ENCODE data around the gene RXFP2. TPM values are rescaled to one million over a fixed set of nuclear protein-coding genes. Genes with fewer than 3 reads are reported as not detected.

Gene RXFP2
- total RNA-seq, 1 donor from 2014 or later = not detected

DNA sequence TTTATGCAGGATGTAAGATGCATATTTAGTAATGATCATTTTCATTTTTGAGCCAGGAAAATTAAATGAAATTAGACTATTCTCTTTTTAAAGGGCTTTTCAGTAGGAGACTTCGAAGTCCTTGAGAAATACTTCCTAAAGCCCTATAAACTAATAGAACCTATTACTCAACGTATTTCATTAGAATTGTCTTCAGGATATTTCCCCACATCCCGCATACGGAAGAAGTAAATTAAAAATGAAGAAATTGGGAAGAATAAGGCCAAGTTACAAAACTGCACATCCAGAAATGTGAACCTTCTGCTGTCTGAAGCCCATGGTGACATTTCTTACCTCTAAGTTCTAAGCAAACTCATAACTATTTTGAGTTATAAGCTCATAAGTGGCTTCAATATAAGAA is 66.5 kb downstream of the RXFP2 start:
- Mint-ChIP-seq H3K27ac (ENCODE audit: unreplicated experiment) (no peak overlapping the region), H3K9me3 (ENCODE audit: unreplicated experiment) (peaks cover 6% of the 10 kb centered on the region), H3K36me3 (ENCODE audit: unreplicated experiment) (no peaks in the 10 kb centered on the region), H3K4me1 (ENCODE audit: unreplicated experiment) (no peaks in the 10 kb centered on the region), H3K4me3 (ENCODE audit: unreplicated experiment) (no peak overlapping the region), H3K27me3 (ENCODE audit: unreplicated experiment) (peaks cover 35% of the 10 kb centered on the region)
- TF ChIP-seq, protein P1, sequence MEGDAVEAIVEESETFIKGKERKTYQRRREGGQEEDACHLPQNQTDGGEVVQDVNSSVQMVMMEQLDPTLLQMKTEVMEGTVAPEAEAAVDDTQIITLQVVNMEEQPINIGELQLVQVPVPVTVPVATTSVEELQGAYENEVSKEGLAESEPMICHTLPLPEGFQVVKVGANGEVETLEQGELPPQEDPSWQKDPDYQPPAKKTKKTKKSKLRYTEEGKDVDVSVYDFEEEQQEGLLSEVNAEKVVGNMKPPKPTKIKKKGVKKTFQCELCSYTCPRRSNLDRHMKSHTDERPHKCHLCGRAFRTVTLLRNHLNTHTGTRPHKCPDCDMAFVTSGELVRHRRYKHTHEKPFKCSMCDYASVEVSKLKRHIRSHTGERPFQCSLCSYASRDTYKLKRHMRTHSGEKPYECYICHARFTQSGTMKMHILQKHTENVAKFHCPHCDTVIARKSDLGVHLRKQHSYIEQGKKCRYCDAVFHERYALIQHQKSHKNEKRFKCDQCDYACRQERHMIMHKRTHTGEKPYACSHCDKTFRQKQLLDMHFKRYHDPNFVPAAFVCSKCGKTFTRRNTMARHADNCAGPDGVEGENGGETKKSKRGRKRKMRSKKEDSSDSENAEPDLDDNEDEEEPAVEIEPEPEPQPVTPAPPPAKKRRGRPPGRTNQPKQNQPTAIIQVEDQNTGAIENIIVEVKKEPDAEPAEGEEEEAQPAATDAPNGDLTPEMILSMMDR (IDR thresholded peaks at IDR 0.05) = no peak
- DNase-seq (ENCODE audit: extremely low spot score, unreplicated experiment) = no peak

GRCh38 chr13:31807090-31807541 is 67.8 kb downstream of the RXFP2 start:
- DNase-seq (ENCODE audit: extremely low spot score, unreplicated experiment) = no peak
- Mint-ChIP-seq H3K27ac (ENCODE audit: unreplicated experiment) (no peak overlapping the region), H3K36me3 (ENCODE audit: unreplicated experiment) (no peaks in the 10 kb centered on the region), H3K4me1 (ENCODE audit: unreplicated experiment) (no peaks in the 10 kb centered on the region), H3K9me3 (ENCODE audit: unreplicated experiment) (peaks cover 6% of the 10 kb centered on the region), H3K4me3 (ENCODE audit: unreplicated experiment) (no peak overlapping the region), H3K27me3 (ENCODE audit: unreplicated experiment) (peaks cover 34% of the 10 kb centered on the region)
- TF ChIP-seq, protein P1 (IDR thresholded peaks at IDR 0.05) = no peak

DNA sequence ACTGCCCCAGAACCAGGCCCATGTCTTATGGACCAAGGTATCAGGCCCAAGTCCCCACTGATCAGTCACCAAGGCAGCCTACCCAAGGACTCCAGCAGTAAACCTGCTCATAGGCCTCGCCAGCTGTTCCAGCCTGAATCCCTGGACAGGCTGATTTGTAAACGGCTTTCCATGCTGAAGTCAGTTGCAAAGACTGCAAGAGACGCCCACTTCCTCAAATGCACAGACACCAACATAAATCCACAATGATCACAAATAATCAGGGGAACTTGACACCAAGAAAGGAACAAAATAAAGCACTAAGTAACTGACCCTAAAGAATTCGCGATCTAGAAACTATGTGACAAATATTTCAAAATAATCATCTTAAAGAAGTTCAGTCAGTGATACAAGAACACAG is 75.2 kb downstream of the RXFP2 start:
- TF ChIP-seq, protein P1 (IDR thresholded peaks at IDR 0.05) = no peak
- no peaks in the 10 kb centered on the region for H3K36me3 Mint-ChIP-seq (ENCODE audit: unreplicated experiment)
- H3K27me3 Mint-ChIP-seq (ENCODE audit: unreplicated experiment) = peaks cover 28% of the 10 kb centered on the region
- H3K9me3 Mint-ChIP-seq (ENCODE audit: unreplicated experiment) = peaks cover 25% of the 10 kb centered on the region
- no peaks in the 10 kb centered on the region for H3K4me1 Mint-ChIP-seq (ENCODE audit: unreplicated experiment)
- no peak for DNase-seq (ENCODE audit: extremely low spot score, unreplicated experiment)
- H3K4me3 Mint-ChIP-seq (ENCODE audit: unreplicated experiment) = no peak overlapping the region
- H3K27ac Mint-ChIP-seq (ENCODE audit: unreplicated experiment) = no peak overlapping the region

DNA sequence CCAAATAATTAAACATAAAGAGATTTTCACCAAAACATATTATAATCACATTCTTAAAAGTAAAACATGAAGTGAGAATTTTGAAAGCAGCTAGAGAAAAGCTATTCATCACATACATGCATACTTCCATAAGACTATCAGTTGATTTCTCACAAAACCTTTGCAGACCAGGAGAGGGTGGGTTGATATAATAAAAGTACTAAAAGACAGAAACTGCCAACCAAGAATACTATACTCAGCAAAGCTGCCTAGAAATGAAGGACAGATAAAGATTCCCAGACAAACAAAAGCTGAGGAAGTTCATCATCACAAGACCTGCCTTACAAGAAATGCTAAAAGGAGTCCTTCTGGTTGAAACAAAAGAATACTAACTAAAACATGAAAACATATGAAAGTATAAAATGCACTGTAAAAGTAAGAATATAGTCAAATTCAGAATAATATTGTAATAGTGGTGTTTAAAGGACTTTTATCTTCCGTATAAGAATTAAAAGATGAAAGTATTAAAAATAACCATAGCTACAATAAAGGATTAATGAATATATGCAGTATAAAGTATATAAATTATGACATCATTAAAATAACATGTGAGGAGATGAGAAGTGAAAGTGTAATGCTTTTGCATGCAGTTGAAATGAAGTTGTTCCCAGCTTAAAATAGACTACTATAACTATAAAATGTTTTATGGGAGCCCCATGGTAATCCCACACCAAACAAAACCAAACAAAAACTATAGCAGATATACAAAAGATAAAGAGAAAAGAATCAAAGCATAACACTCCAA is 76.2 kb downstream of the RXFP2 start:
- TF ChIP-seq, protein P1 (IDR thresholded peaks at IDR 0.05) = no peak
- Mint-ChIP-seq H3K4me3 (ENCODE audit: unreplicated experiment) (no peak overlapping the region), H3K9me3 (ENCODE audit: unreplicated experiment) (peaks cover 20% of the 10 kb centered on the region), H3K27ac (ENCODE audit: unreplicated experiment) (no peak overlapping the region), H3K27me3 (ENCODE audit: unreplicated experiment) (peaks cover 24% of the 10 kb centered on the region), H3K36me3 (ENCODE audit: unreplicated experiment) (no peaks in the 10 kb centered on the region), H3K4me1 (ENCODE audit: unreplicated experiment) (no peaks in the 10 kb centered on the region)
- DNase-seq (ENCODE audit: extremely low spot score, unreplicated experiment) = no peak

DNA sequence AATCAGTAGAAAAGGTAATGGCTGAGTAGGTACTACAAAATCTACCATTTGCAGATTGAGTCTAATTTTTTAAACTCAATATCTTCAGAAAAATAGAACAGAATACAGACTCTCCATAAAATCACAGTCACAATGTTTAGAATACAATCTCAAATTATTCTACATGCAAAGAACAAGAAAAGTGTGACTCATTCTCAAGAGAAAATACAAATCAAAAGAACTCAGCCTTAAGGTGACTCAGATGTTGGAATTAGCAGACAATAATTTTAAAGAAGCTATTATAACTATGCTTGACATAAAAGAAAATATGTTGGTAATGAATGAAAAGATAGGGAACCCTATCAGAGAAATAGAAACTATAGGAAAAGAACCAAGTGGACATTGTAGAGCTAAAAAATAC is 78.9 kb downstream of the RXFP2 start:
- no peaks in the 10 kb centered on the region for H3K4me1 Mint-ChIP-seq (ENCODE audit: unreplicated experiment)
- H3K27me3 Mint-ChIP-seq (ENCODE audit: unreplicated experiment) = peaks cover 29% of the 10 kb centered on the region
- H3K27ac Mint-ChIP-seq (ENCODE audit: unreplicated experiment) = no peak overlapping the region
- H3K4me3 Mint-ChIP-seq (ENCODE audit: unreplicated experiment) = no peak overlapping the region
- H3K9me3 Mint-ChIP-seq (ENCODE audit: unreplicated experiment) = peaks cover 20% of the 10 kb centered on the region
- TF ChIP-seq, protein P1 (IDR thresholded peaks at IDR 0.05) = no peak
- DNase-seq (ENCODE audit: extremely low spot score, unreplicated experiment) = no peak
- no peaks in the 10 kb centered on the region for H3K36me3 Mint-ChIP-seq (ENCODE audit: unreplicated experiment)
